HG03060 (cell line): ENCODE results near the gene SRCIN1.
"Not testable (repeated sequence)": the region's sequence is repeated elsewhere in the genome, so short reads cannot be mapped to it uniquely, and the experiment has no call there.

Experiments
- ATAC-seq: cut with Tn5 transposase; IDR thresholded peaks from one replicate; pipeline ENCODE4 v1.9.1; 2021; ENCODE audit warnings: low read depth, moderate number of reproducible peaks; ENCODE audit not compliant: unreplicated experiment

SRCIN1 gene

GRCh38 chr17:38530856-38531255, 74.9 kb downstream of the SRCIN1 start:
- not testable (repeated sequence) for ATAC-seq

- ATAC-seq = not testable (repeated sequence)
Measured at GRCh38 chr17:38528141-38528540, 77.6 kb downstream of the SRCIN1 start.

- ATAC-seq = not testable (repeated sequence)
Measured at GRCh38 chr17:38526526-38526925, 79.2 kb downstream of the SRCIN1 start.

GRCh38 chr17:38512473-38513058, 93.2 kb downstream of the SRCIN1 start:
- ATAC-seq = no peak

- no peak for ATAC-seq
Measured at GRCh38 chr17:38511150-38512108, 94.3 kb downstream of the SRCIN1 start.

GRCh38 chr17:38510421-38511149, 95.2 kb downstream of the SRCIN1 start:
- ATAC-seq = no peak

GRCh38 chr17:38509772-38510420, 95.9 kb downstream of the SRCIN1 start:
- no peak for ATAC-seq

- no peak for ATAC-seq
Measured at GRCh38 chr17:38508954-38509771, 96.6 kb downstream of the SRCIN1 start.

GRCh38 chr17:38508570-38508950, 97.2 kb downstream of the SRCIN1 start:
- no peak for ATAC-seq

- ATAC-seq = no peak
Measured at GRCh38 chr17:38507921-38508569, 97.7 kb downstream of the SRCIN1 start.

GRCh38 chr17:38507436-38507835, 98.3 kb downstream of the SRCIN1 start:
- ATAC-seq = no peak

GRCh38 chr17:38504216-38504615, 101.5 kb downstream of the SRCIN1 start:
- no peak for ATAC-seq

- ATAC-seq = not testable (repeated sequence)
Measured at GRCh38 chr17:38503286-38503913, 102.4 kb downstream of the SRCIN1 start.

- not testable (repeated sequence) for ATAC-seq
Measured at GRCh38 chr17:38501718-38502117, 104.0 kb downstream of the SRCIN1 start.

- not testable (repeated sequence) for ATAC-seq
Measured at GRCh38 chr17:38499230-38499629, 106.5 kb downstream of the SRCIN1 start.

GRCh38 chr17:38498353-38498752, 107.4 kb downstream of the SRCIN1 start:
- no peak for ATAC-seq

- ATAC-seq = not testable (repeated sequence)
Measured at GRCh38 chr17:38497656-38498055, 108.1 kb downstream of the SRCIN1 start.

- ATAC-seq = not testable (repeated sequence)
Measured at GRCh38 chr17:38494152-38494551, 111.6 kb downstream of the SRCIN1 start.
